GM21390 (cell line): Measurements from ENCODE around the gene CERS3.

Experiments
- ATAC-seq: cut with Tn5 transposase; IDR thresholded peaks from one replicate; pipeline ENCODE4 v1.9.1; 2021; ENCODE audit not compliant: unreplicated experiment

CERS3 gene

GRCh38 chr15:100531204-100531603 lies 2.5 kb upstream of the CERS3 start:
- ATAC-seq, result no peak

- no peak for ATAC-seq
Measured at GRCh38 chr15:100529556-100529955, 806 bp upstream of the CERS3 start.

GRCh38 chr15:100526027-100526481 lies 2.7 kb downstream of the CERS3 start:
- no peak for ATAC-seq

DNA sequence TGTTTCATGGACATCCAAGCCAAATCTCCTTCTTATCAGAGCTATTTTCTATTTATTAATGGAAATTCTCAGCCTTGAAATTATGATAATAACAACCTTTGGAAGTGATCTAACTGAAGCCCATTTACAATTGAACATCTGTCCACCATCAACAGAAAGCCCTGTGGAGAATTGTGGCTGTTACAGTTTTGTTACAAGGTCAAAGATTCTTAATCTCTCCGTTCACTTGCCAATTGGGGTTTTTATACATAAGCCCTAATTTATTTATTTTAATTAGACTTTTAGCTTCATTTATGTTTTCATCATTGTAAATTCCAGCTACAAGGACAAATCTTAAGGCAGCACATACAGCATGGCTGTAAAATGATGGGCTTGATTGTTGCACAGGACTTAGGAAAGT lies 3.3 kb downstream of the CERS3 start:
- no peak for ATAC-seq

DNA sequence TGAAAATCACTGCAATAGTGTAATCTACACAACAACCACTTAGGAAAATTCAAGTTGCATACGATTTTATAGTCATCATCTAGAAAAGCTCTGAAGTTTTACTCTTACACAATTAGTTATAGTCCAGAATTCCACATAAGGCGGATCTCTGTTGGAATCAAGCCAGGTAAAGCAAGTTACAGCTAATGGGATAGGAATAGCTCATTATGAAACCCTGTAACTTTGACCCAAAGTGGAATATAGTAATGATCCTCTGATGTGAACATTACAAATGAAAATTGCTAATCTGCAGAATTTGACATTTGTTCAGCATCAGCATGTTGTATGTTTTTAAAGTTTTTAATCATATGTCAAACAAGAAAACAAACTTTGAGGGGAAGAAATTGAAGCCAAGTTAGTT lies 4.4 kb downstream of the CERS3 start:
- no peak for ATAC-seq

DNA sequence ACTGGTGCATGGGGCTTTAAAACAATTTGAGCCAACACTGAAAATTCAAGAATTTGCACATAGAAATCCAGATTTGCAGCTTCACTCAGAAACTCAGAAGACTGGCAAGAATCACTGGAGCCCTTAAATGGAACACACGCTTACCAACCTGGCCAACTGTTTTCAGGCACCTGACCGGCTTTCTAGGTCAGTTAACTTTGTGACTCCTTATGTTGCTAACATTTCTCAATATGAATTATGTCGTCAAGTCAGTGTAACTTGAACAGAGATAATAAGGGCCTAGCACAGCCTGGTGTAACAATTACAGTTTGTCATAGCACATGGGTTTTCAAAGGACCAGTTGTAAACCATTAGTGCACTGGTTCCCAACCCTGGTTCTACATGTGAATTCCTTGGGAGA lies 6.8 kb downstream of the CERS3 start:
- ATAC-seq, result no peak

DNA sequence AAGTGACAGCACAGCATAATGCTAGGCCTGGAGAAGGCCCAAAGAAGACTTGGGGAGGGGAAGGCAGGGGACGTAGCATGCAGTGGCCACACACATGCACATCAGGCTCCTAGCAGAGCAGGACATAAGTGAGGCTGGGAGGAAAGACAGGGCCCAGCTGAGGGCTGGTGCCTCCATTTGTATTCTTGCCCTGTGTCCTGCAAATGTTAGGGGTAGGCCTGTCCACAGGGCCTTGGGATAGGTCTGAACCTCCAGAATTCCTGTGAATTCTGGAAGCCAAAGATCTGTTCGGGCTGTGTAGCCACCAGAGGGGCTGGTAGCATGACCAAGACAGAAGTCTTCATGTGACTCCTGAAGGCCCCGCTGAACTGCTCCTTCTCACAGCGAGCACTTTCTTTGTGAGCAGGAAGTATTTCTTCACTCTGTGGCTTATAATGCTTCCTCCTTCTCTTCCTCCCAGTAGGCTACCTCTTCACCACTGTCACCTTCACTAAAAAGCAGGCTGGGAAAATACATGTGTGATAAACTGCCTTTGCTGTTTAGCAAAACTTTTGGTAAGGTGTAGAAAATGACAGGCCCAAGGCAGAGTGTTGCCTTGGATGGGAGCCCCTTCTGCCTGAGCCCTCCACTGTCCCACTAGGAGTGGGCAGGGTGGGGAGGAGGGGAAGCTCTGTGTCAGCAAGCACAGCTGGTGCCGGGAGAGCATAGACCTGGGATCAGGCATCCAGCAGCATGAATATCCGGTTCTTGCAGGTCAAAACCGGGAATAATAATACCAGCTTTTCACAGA lies 8.4 kb downstream of the CERS3 start:
- no peak for ATAC-seq

DNA sequence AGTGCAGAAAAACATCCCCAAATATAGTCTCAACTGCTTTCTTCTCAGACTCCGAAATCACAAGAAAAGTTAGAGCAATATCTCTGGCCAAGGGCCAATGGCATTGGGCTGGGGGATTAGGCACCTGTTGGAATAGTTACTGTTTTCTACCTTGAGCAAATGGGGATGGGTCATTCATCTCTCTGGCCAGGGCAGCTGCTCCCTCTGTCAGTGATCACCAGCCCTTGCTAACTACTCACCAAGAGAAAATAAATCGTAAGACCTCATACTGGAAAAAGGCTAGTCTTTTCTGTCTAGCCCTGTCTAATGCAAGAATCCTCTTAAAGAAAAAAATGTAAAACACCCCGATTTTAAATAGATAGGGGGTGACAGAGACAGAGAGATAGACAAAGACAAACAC lies 10.9 kb downstream of the CERS3 start:
- no peak for ATAC-seq

DNA sequence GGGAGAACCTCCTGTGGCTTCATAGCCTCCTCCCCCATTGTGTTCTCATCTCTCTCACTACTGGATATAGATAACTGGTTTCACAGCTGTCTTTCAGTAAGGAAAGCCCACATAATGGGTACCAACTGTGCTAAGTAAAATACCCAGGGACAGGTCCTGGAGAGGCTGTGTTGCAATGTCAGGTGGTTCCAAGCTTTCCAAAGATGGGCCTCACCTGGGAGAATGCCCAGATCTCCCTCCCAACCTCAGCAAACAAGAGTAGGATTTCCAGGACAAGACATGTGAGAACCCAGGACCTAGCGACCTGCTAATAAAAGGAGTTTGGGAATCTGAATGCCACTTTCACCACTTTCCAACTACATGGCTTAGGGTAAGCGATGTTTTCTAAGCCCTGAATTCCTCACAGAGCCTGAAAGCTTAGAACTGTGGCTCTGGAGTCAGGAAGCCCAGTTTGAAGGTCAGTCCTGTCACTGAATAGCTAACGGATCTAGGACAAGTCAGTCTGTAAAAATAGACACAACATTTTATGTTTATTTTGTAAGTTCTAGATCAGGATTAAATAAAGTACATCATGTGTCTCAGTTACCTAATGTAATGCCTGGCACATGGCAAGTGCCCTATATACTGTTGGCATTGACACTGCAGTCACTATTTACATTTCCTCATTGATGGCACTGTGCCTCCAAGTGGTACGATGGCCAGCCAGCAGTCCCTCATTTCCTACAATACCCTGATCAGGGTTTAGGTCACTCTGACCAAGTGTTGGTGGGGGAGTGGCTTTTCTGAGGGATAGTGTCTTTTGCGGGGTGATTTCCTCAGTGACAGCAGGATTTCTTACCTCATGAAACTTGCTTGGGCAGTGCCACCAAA lies 11.9 kb downstream of the CERS3 start:
- ATAC-seq, result no peak

DNA sequence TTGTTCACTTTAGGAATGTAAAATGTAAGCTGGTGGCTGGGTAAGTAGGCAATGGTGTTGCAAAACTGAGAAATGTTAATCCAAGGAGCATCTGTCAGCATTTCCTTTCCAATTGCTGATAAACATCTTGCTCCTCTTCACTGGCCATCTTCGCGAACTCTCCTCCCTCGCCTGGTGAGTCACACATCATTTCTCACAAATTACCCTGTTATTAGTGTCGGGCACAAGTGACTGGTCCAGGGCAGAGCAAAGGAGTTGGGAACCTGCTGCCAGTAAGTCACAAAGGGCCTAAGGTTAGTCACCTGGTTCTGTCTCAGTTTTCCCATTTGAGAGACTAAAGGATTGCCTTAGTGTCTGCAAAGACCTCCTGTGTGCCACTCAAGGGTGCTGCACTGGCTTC lies 13.0 kb downstream of the CERS3 start:
- ATAC-seq, result no peak

GRCh38 chr15:100508641-100509300 lies 20.0 kb downstream of the CERS3 start:
- no peak for ATAC-seq

DNA sequence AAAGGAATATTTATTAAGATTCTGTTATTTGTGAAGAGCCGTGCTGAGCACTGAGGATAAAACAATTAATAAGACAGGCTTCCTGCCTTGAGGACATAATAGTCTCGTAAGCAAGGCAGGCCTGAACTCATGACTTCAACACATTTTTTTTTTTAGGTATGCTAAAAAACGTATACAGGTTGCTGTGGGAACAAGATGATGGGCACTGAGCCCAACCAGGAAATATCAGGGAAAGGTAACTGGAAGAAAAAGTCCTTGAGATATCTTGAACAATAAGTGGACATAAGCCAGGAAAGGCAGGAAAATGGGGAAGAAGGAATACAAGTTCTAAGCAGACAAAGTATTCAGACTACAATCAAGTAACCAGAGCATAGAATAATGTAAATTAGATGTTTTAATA lies 26.1 kb downstream of the CERS3 start:
- ATAC-seq, result no peak

GRCh38 chr15:100501117-100501516 lies 27.6 kb downstream of the CERS3 start:
- no peak for ATAC-seq

DNA sequence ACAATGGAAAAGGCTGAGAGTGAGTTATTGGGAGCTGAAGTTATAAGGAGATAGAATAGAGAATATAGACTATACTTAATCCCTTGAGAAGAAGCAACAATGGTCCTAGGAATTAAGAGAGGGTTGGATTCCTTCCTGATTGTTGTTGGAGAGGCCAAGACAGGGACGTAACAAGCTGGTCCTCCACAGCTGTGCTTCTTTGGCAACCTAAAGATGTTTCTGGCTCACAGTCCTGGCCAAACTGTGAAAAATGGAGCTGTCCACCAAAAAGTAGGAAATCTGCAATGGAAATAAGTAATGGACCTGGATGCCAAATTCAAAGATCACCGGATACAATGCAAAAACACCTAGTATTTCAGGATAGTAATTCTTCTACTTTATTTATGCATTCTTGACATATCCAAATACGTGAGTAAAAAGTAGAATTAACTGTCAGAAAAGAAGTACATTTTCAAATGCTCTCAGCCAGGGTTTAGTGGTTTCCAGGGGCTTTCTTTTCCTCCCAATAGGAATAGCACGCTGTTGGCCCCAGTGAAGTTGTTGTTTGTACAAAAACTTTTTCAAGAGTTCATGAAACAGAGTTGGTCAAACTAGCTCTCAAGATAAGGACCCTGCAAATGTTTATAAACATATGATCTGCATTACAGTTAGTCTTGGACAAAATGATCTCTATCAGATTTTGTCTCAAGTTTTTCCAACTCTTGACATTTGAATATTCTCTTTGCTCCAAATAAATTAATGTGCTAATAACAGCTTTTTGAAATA lies 28.3 kb downstream of the CERS3 start:
- ATAC-seq, result no peak

DNA sequence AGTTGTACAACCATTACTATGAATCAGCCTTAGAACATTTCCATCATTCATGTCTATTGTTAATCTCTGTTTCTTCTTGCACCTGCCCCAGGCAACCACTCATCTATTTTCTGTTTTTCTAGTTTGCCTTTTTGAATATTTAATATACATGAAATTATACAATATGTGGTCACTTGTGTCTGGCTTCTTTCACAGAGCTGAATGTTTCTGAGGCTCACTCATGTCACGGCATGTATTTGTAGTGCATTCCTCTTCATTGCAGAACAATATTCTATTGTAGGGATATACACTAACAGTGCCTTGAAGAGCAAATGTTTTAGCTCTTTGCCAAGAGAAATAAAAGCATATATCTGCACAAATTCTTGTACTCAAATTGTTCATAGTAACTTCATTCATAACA lies 32.9 kb downstream of the CERS3 start:
- ATAC-seq, result no peak

DNA sequence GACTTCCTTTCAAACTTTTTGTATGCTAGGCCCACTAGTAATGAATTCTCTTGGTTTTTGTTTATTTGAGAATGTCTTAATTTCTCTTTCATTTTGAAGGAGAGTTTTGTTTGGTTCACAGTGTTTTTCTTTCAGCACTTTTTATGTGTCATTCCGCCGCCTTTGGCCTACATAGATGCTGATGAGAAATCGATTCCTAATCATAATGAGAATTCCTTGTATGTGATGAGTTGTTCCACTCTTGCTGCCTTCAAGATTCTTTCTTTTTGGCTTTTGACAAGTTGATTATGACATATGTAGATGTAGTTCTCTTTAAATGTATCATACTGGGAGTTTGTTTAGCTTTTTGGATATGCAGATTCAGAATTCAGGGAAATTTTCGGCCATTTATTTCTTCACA lies 35.5 kb downstream of the CERS3 start:
- ATAC-seq, result no peak

- no peak for ATAC-seq
Measured at GRCh38 chr15:100484443-100484842, 44.3 kb downstream of the CERS3 start.

DNA sequence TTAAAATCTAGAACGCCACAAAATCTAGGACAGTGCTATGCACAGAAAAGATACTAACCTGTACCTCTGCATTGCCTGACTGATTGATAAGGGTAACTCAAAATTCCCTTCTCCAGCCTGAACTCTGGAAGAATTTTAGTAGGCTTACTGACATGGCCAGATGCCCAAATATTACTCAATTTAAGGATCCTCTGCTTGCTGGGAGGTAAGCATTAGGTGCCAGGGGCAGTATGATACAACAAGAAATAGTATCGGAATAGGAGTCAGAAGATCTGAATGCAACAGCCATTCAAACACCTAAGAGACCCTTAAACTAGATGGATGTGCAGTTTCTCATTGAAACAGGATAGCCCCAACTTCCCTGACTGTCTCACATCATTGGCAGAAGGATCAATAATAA lies 45.4 kb downstream of the CERS3 start:
- no peak for ATAC-seq

GRCh38 chr15:100476805-100477204 lies 51.9 kb downstream of the CERS3 start:
- ATAC-seq, result no peak

- ATAC-seq, result no peak
Measured at GRCh38 chr15:100472736-100473135, 56.0 kb downstream of the CERS3 start.

DNA sequence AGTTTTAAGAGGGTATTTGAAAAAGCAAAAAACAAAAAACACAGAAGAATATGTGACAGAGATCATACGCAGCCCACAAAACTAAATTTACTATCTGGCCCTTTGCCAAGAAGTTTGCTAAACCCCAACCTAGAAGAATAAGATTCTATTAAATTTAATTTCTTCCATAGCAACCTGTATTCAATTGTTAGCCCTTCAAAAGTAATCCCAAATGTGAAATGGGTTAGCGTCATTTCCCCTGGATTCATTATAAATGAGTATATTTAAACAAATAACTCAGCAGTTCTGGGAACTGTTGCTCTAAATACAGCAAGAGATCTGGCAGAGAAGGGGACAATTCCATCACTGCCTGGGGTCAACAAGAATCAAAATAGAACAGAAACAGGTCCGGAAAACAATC lies 56.8 kb downstream of the CERS3 start:
- ATAC-seq, result no peak
